SU-DHL-6 (cell line): ENCODE data around the gene POLD4.

Source experiments
- H2AFZ ChIP-seq: fragments of 200-600 bp; sonication (generic); 2 replicates; pipeline ENCODE4 v1.6.1; 2014; ENCODE audit warnings: low read depth, mild to moderate bottlenecking, moderate library complexity, mixed read lengths, antibody characterized with exemption, low read length; ENCODE audit not compliant: severe bottlenecking
- H3F3A ChIP-seq: fragments of 200-600 bp; shearing (Covaris generic); 2 replicates; pipeline ENCODE4 v1.6.0; 2016; ENCODE audit warnings: antibody characterized with exemption, mild to moderate bottlenecking; ENCODE audit not compliant: insufficient read depth
- H3K27ac ChIP-seq: fragments of 200-600 bp; sonication (generic); 2 replicates; pipeline ENCODE4 v1.5.1; 2016; ENCODE audit warnings: low read depth, mild to moderate bottlenecking, low read length, moderate library complexity, mixed read lengths
- H3K27me3 ChIP-seq: fragments of 200-600 bp; sonication (generic), shearing (Covaris generic); 2 replicates; pipeline ENCODE4 v1.6.0; 2014; ENCODE audit warnings: mild to moderate bottlenecking, low read length
- H3K36me3 ChIP-seq: fragments of 200-600 bp; sonication (generic); 2 replicates; pipeline ENCODE4 v1.6.1; 2014; ENCODE audit warnings: mild to moderate bottlenecking, low read length, mixed read lengths
- H3K4me2 ChIP-seq: fragments of 300-600, 200-600 bp; shearing (Covaris generic), sonication (generic); 2 replicates; pipeline ENCODE4 v1.6.0; 2014; ENCODE audit warnings: low read length, low read depth, mild to moderate bottlenecking; ENCODE audit not compliant: poor library complexity, severe bottlenecking
- H3K4me3 ChIP-seq: fragments of 200-600 bp; sonication (generic); 2 replicates; pipeline ENCODE4 v1.5.1; 2014; ENCODE audit warnings: antibody characterized with exemption, low read length, mild to moderate bottlenecking, mixed read lengths; ENCODE audit not compliant: insufficient read depth, poor library complexity, severe bottlenecking
- H3K79me2 ChIP-seq: fragments of 200-600 bp; sonication (generic); 2 replicates; pipeline ENCODE4 v1.6.1; 2014; ENCODE audit warnings: mild to moderate bottlenecking, low read length, moderate library complexity; ENCODE audit not compliant: insufficient read depth
- H3K9ac ChIP-seq: fragments of 200-600 bp; sonication (generic); 2 replicates; pipeline ENCODE4 v1.7.0; 2014; ENCODE audit warnings: mild to moderate bottlenecking, low read length
- H3K9me2 ChIP-seq: fragments of 200-600 bp; sonication (generic); replicated peaks from 2 replicates; pipeline ENCODE4 v1.6.1; 2014; ENCODE audit warnings: low read length; ENCODE audit not compliant: insufficient read depth
- H3K9me3 ChIP-seq: fragments of 200-600 bp; sonication (generic); 2 replicates; pipeline ENCODE4 v1.6.1; 2014; ENCODE audit warnings: low read length, mixed read lengths; ENCODE audit not compliant: insufficient read depth
- H4K20me1 ChIP-seq: fragments of 200-600 bp; sonication (generic); 2 replicates; pipeline ENCODE4 v1.6.1; 2014; ENCODE audit warnings: low read depth, mild to moderate bottlenecking, antibody characterized with exemption, low read length, moderate library complexity, mixed read lengths
- EZH2phosphoT487 ChIP-seq: fragments of 200-600 bp; sonication (generic), shearing (Covaris generic); conservative IDR thresholded peaks from 2 replicates; pipeline ENCODE4 v1.6.1; 2018; ENCODE audit warnings: mild to moderate bottlenecking, antibody characterized with exemption, low read length, moderate library complexity, mixed read lengths
- TF ChIP-seq, protein P1 (sequence below): fragments of 200-600 bp; sonication (generic); IDR thresholded peaks from one replicate; pipeline ENCODE4 v1.5.1; 2017; ENCODE audit warnings: antibody characterized with exemption, mild to moderate bottlenecking, low read length, moderate library complexity; ENCODE audit not compliant: insufficient read depth, poor library complexity, severe bottlenecking

Gene POLD4

GRCh38 chr11:67396259-67396581 lies 42.9 kb upstream of the POLD4 start:
- no peaks in the 10 kb centered on the region for H3K27me3 ChIP-seq
- H3K79me2 ChIP-seq: peaks cover 21% of the 10 kb centered on the region
- H3K4me2 ChIP-seq: no peak overlapping the region
- H3K9me2 ChIP-seq: no peaks in the 10 kb centered on the region
- H3K27ac ChIP-seq: no peak overlapping the region
- H4K20me1 ChIP-seq: no peaks in the 10 kb centered on the region
- no peak overlapping the region for H3K9ac ChIP-seq
- H3K4me3 ChIP-seq: no peak overlapping the region
- no peak for TF ChIP-seq EZH2phosphoT487
- TF ChIP-seq, protein P1, sequence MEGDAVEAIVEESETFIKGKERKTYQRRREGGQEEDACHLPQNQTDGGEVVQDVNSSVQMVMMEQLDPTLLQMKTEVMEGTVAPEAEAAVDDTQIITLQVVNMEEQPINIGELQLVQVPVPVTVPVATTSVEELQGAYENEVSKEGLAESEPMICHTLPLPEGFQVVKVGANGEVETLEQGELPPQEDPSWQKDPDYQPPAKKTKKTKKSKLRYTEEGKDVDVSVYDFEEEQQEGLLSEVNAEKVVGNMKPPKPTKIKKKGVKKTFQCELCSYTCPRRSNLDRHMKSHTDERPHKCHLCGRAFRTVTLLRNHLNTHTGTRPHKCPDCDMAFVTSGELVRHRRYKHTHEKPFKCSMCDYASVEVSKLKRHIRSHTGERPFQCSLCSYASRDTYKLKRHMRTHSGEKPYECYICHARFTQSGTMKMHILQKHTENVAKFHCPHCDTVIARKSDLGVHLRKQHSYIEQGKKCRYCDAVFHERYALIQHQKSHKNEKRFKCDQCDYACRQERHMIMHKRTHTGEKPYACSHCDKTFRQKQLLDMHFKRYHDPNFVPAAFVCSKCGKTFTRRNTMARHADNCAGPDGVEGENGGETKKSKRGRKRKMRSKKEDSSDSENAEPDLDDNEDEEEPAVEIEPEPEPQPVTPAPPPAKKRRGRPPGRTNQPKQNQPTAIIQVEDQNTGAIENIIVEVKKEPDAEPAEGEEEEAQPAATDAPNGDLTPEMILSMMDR: no peak
- H3K9me3 ChIP-seq: no peaks in the 10 kb centered on the region
- H2AFZ ChIP-seq: no peak overlapping the region
- no peaks in the 10 kb centered on the region for H3K36me3 ChIP-seq
- H3F3A ChIP-seq: peaks cover 6% of the 10 kb centered on the region; the same call in 1 of the 2 replicates

GRCh38 chr11:67395555-67396258 lies 42.4 kb upstream of the POLD4 start:
- no peak overlapping the region for H2AFZ ChIP-seq
- H3K27ac ChIP-seq: no peak overlapping the region
- H3K79me2 ChIP-seq: peaks cover 16% of the 10 kb centered on the region
- H3K9me2 ChIP-seq: no peaks in the 10 kb centered on the region
- no peaks in the 10 kb centered on the region for H4K20me1 ChIP-seq
- H3K36me3 ChIP-seq: no peaks in the 10 kb centered on the region
- no peak overlapping the region for H3K9ac ChIP-seq
- H3K9me3 ChIP-seq: no peaks in the 10 kb centered on the region
- peaks cover 6% of the 10 kb centered on the region; the same call in 1 of the 2 replicates for H3F3A ChIP-seq
- no peak overlapping the region for H3K4me3 ChIP-seq
- TF ChIP-seq EZH2phosphoT487: no peak
- TF ChIP-seq, protein P1: no peak
- H3K4me2 ChIP-seq: no peak overlapping the region
- H3K27me3 ChIP-seq: no peaks in the 10 kb centered on the region

DNA sequence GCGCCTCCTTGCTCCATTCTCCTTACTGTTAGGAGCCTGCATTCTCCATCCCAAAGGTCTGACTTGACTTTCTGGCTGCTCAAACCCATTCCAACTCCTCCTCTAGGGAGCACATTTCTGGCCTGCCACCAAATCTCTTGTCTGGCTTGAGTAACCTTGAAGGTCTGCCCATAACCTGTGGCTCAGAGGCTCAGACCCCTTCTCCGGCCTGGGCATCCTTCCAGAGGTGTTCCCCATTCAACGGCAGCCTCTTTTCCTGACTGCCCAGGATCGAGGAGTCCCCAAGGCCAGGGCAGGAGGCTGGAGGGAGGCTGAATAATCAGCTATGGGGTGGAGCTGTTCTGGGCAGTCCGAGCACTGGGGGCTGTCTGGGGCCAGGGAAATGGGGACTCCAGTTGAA lies 40.6 kb upstream of the POLD4 start:
- 0 out of 2 replicates have a peak overlapping the region, but pooled peaks have one; percentile 5 for H3K9ac ChIP-seq

More for the DNA sequence above, 40.6 kb upstream of the POLD4 start:
- no peak overlapping the region for H3K4me2 ChIP-seq
- H3K79me2 ChIP-seq: peaks cover 10% of the 10 kb centered on the region
- H3K9me2 ChIP-seq: no peaks in the 10 kb centered on the region
- no peaks in the 10 kb centered on the region for H4K20me1 ChIP-seq
- H3K9me3 ChIP-seq: no peaks in the 10 kb centered on the region
- no peak overlapping the region for H2AFZ ChIP-seq
- TF ChIP-seq, protein P1: no peak
- H3K27me3 ChIP-seq: no peaks in the 10 kb centered on the region
- H3K27ac ChIP-seq: no peak overlapping the region
- no peaks in the 10 kb centered on the region for H3K36me3 ChIP-seq
- no peak overlapping the region for H3K4me3 ChIP-seq
- no peaks in the 10 kb centered on the region for H3F3A ChIP-seq
